T-helper 2 cell treated with Interferon-gamma antibody and Interleukin-4, amounts not matched to agents 100 ng/mL and 5 ng/mL, for 36 hours (primary cell): ENCODE measurements around the gene TBC1D22A. TPM values are rescaled to one million over a fixed set of nuclear protein-coding genes. Genes with fewer than 3 reads are reported as not detected.
"Not testable (repeated sequence)": the region's sequence is repeated elsewhere in the genome, so short reads cannot be mapped to it uniquely, and the experiment has no call there.

ENCODE experiments used
- intact Hi-C: fragments of 100-400 bp; cut with micrococcal nuclease; formaldehyde crosslinking; loops from one replicate; pipeline ENCODE4 v1.15.1; 2023
- total RNA-seq: library from RNA; stranded (reverse); gene quantifications from 2 replicates; pipeline ENCODE4 v1.2.3, GENCODE V29; 2022

The TBC1D22A gene
- total RNA-seq, 1 donor from 2014 or later = 32.8 TPM

GRCh38 chr22:46770151-46770641, 7.7 kb downstream of the TBC1D22A start:
- intact Hi-C loops = no loop called here

GRCh38 chr22:46770726-46771125, 8.3 kb downstream of the TBC1D22A start:
- intact Hi-C loops = no loop called here

GRCh38 chr22:46773076-46773475, 10.6 kb downstream of the TBC1D22A start:
- intact Hi-C loops = no loop called here

- intact Hi-C loops = no loop called here
Measured at GRCh38 chr22:46774253-46774979, 12.0 kb downstream of the TBC1D22A start.

- intact Hi-C loops = no loop called here
Measured at GRCh38 chr22:46774980-46775849, 12.8 kb downstream of the TBC1D22A start.

- intact Hi-C loops = no loop called here
Measured at GRCh38 chr22:46775850-46776826, 13.7 kb downstream of the TBC1D22A start.

- intact Hi-C loops = no loop called here
Measured at GRCh38 chr22:46776876-46777608, 14.6 kb downstream of the TBC1D22A start.

GRCh38 chr22:46777609-46777970, 15.1 kb downstream of the TBC1D22A start:
- intact Hi-C loops = no loop called here

- intact Hi-C loops = no loop called here
Measured at GRCh38 chr22:46779023-46779422, 16.6 kb downstream of the TBC1D22A start.

- intact Hi-C loops = no loop called here
Measured at GRCh38 chr22:46779651-46780050, 17.2 kb downstream of the TBC1D22A start.

- intact Hi-C loops = no loop called here
Measured at GRCh38 chr22:46780453-46780852, 18.0 kb downstream of the TBC1D22A start.

GRCh38 chr22:46781291-46781690, 18.8 kb downstream of the TBC1D22A start:
- intact Hi-C loops = no loop called here

- intact Hi-C loops = not testable (repeated sequence)
Measured at GRCh38 chr22:46782200-46782599, 19.8 kb downstream of the TBC1D22A start.

GRCh38 chr22:46783721-46784120, 21.3 kb downstream of the TBC1D22A start:
- intact Hi-C loops = no loop called here

- intact Hi-C loops = no loop called here
Measured at GRCh38 chr22:46788441-46789172, 26.2 kb downstream of the TBC1D22A start.

- intact Hi-C loops = no loop called here
Measured at GRCh38 chr22:46789992-46790391, 27.5 kb downstream of the TBC1D22A start.

GRCh38 chr22:46791201-46791731, 28.8 kb downstream of the TBC1D22A start:
- intact Hi-C loops = loop anchor here (1.0 kb wide), 1 partner anchor 29 kb away; the partner anchor contains the start of gene TBC1D22A

GRCh38 chr22:46792061-46792796, 29.8 kb downstream of the TBC1D22A start:
- intact Hi-C loops = no loop called here

GRCh38 chr22:46792841-46793261, 30.4 kb downstream of the TBC1D22A start:
- intact Hi-C loops = no loop called here
